OCI-LY1 (cell line): ENCODE measurements around the gene USP34.

Experiments
- H2AFZ ChIP-seq: fragments of 200-600 bp; sonication (generic), shearing (Covaris generic); 2 replicates; pipeline ENCODE4 v1.6.0; 2014; ENCODE audit warnings: antibody characterized with exemption, mild to moderate bottlenecking, low read length
- H3F3A ChIP-seq: fragments of 200-600 bp; sonication (generic), shearing (Covaris generic); 2 replicates; pipeline ENCODE4 v1.6.0; 2014; ENCODE audit warnings: mild to moderate bottlenecking, antibody characterized with exemption, low read length, moderate library complexity; ENCODE audit not compliant: insufficient read depth
- H3K27ac ChIP-seq: fragments of 200-600 bp; sonication (generic); 2 replicates; pipeline ENCODE4 v1.5.1; 2014; ENCODE audit warnings: low read length, mixed run types, mild to moderate bottlenecking, low read depth; ENCODE audit not compliant: poor library complexity, severe bottlenecking
- H3K27me3 ChIP-seq: fragments of 200-600 bp; sonication (generic); 2 replicates; pipeline ENCODE4 v1.6.0; 2014; ENCODE audit warnings: antibody characterized with exemption, mild to moderate bottlenecking, low read length, moderate library complexity; ENCODE audit not compliant: insufficient read depth
- H3K36me3 ChIP-seq: fragments of 200-600 bp; sonication (generic); 2 replicates; pipeline ENCODE4 v1.6.1; 2014; ENCODE audit warnings: mild to moderate bottlenecking, antibody characterized with exemption, low read length, moderate library complexity, mixed read lengths; ENCODE audit not compliant: insufficient read depth
- H3K4me1 ChIP-seq: fragments of 200-600 bp; sonication (generic); 2 replicates; pipeline ENCODE4 v1.5.1; 2014; ENCODE audit warnings: mild to moderate bottlenecking, low read length, moderate library complexity; ENCODE audit not compliant: insufficient read depth, severe bottlenecking
- H3K4me2 ChIP-seq: fragments of 200-600 bp; sonication (generic), shearing (Covaris generic); 2 replicates; pipeline ENCODE4 v1.6.1; 2014; ENCODE audit warnings: low read length
- H3K4me3 ChIP-seq: fragments of 200-600 bp; sonication (generic); 2 replicates; pipeline ENCODE4 v1.5.1; 2014; ENCODE audit warnings: low read length, low read depth, mild to moderate bottlenecking, mixed read lengths; ENCODE audit not compliant: poor library complexity, severe bottlenecking
- H3K79me2 ChIP-seq: fragments of 200-600 bp; shearing (Covaris generic); 2 replicates; pipeline ENCODE4 v1.6.1; 2016; ENCODE audit warnings: mixed run types, low read length, mixed read lengths; ENCODE audit not compliant: insufficient read depth
- H3K9ac ChIP-seq: fragments of 200-600 bp; sonication (generic), shearing (Covaris generic); 2 replicates; pipeline ENCODE4 v1.6.1; 2014; ENCODE audit warnings: mild to moderate bottlenecking, low read length, mixed read lengths
- H3K9me2 ChIP-seq: fragments of 200-600 bp; sonication (generic), shearing (Covaris generic); 2 replicates; pipeline ENCODE4 v1.6.1; 2014; ENCODE audit warnings: low read depth, mild to moderate bottlenecking, low read length, mixed read lengths
- H3K9me3 ChIP-seq: fragments of 200-600 bp; shearing (Covaris generic); 2 replicates; pipeline ENCODE4 v1.6.1; 2014; ENCODE audit warnings: low read length, mixed read lengths
- H4K20me1 ChIP-seq: fragments of 200-600 bp; sonication (generic), shearing (Covaris generic); 2 replicates; pipeline ENCODE4 v1.6.0; 2016; ENCODE audit warnings: mild to moderate bottlenecking, low read length; ENCODE audit not compliant: insufficient read depth
- EZH2 ChIP-seq: fragments of 200-600 bp; sonication (generic), shearing (Covaris generic); IDR thresholded peaks from 2 replicates; pipeline ENCODE4 v1.8.0; 2017; ENCODE audit warnings: borderline replicate concordance, mixed run types, mild to moderate bottlenecking, antibody characterized with exemption, low read length, moderate library complexity, mixed read lengths
- TF ChIP-seq, protein P1 (sequence below): fragments of 200-600 bp; sonication (generic), shearing (Covaris generic); IDR thresholded peaks from 2 replicates; pipeline ENCODE4 v1.5.1; 2017; ENCODE audit warnings: mild to moderate bottlenecking, antibody characterized with exemption, low read length, moderate library complexity, mixed read lengths

Gene USP34

DNA sequence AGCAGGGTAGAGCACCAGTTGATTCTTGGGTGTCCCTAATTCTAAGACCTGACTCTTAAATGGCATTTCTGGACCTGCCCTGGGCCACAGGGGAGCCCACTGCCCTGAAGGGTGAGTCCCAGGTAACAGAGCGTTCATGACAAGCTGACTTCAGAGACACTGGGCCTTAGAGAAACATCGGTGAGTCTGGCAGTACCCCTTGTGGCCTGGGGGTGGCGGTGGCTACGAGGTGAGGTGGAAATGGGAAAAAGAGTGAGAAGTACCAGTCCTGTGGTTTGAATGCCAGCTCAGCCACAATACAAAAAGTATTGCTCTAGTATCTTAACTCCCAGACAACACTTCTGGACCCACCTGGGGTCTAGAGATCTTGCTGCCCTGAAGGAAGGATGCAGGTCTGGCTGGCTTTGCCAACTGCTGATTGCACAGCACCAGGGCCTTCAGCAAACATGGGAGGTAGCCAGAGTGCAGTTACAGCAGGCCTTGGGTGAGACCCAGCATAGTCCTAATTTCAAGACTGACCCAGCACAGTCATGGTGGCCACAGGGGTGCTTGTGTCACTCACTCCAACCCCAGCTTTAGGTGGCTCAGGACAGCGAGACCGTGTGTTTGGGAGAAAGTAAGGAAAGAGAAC, 44.5 kb downstream of the USP34 start:
- Histone ChIP-seq H3K4me1 (peaks cover 73% of the 10 kb centered on the region), H3K27ac (peak overlapping the region; percentile 98)

DNA sequence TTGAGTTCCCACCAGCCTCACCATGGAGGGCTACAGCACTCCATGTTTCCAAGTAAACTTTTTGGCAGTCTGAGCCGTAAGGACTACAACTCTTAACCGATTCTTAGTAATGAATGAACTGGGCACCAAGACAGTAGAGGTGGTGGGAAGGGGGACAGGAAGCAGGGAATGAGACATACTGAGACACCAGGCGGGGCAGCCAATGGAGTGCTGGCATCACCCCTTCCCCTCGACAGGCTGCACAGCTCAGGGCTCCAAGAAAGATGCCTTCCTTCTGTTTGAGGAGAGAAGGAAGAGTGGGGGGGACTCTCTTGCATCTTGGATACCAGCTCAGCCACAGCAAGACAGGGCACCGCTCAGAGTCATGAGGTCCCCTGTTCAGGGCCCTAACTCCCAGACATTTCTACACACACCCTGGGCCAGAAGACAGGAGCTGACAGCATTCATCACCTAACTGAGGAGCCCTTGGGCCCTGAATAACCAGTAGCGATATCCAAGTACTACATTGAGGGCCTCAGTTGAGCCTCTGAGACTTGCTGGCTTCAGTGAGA, 45.2 kb downstream of the USP34 start:
- TF ChIP-seq, protein P1, sequence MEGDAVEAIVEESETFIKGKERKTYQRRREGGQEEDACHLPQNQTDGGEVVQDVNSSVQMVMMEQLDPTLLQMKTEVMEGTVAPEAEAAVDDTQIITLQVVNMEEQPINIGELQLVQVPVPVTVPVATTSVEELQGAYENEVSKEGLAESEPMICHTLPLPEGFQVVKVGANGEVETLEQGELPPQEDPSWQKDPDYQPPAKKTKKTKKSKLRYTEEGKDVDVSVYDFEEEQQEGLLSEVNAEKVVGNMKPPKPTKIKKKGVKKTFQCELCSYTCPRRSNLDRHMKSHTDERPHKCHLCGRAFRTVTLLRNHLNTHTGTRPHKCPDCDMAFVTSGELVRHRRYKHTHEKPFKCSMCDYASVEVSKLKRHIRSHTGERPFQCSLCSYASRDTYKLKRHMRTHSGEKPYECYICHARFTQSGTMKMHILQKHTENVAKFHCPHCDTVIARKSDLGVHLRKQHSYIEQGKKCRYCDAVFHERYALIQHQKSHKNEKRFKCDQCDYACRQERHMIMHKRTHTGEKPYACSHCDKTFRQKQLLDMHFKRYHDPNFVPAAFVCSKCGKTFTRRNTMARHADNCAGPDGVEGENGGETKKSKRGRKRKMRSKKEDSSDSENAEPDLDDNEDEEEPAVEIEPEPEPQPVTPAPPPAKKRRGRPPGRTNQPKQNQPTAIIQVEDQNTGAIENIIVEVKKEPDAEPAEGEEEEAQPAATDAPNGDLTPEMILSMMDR, result no peak
- TF ChIP-seq EZH2, result no peak
- Histone ChIP-seq H3K9ac (peak overlapping the region; percentile 61), H3K9me2 (no peaks in the 10 kb centered on the region), H3K36me3 (no peaks in the 10 kb centered on the region), H3K79me2 (peaks cover 75% of the 10 kb centered on the region), H3K27ac (peak overlapping the region; percentile 98), H2AFZ (no peak overlapping the region), H3K9me3 (no peaks in the 10 kb centered on the region), H3K4me1 (peaks cover 80% of the 10 kb centered on the region), H3K4me2 (peak overlapping the region; percentile 71), H3K27me3 (no peaks in the 10 kb centered on the region), H3K4me3 (peak overlapping the region; percentile 47), H3F3A (peaks cover 4% of the 10 kb centered on the region; the same call in 1 of the 2 replicates), H4K20me1 (no peaks in the 10 kb centered on the region)

More for the DNA sequence above, 44.5 kb downstream of the USP34 start:
- Histone ChIP-seq H3K4me2 (peak overlapping the region; percentile 71), H3F3A (peaks cover 4% of the 10 kb centered on the region; the same call in 1 of the 2 replicates), H3K9ac (peak overlapping the region; percentile 61; the same call in 1 of the 2 replicates), H2AFZ (no peak overlapping the region), H3K9me3 (no peaks in the 10 kb centered on the region), H3K27me3 (no peaks in the 10 kb centered on the region), H3K79me2 (peaks cover 75% of the 10 kb centered on the region), H3K9me2 (no peaks in the 10 kb centered on the region), H4K20me1 (no peaks in the 10 kb centered on the region), H3K4me3 (peak overlapping the region; percentile 47), H3K36me3 (no peaks in the 10 kb centered on the region)
- TF ChIP-seq, protein P1, result peak; percentile 96
- no peak for TF ChIP-seq EZH2

DNA sequence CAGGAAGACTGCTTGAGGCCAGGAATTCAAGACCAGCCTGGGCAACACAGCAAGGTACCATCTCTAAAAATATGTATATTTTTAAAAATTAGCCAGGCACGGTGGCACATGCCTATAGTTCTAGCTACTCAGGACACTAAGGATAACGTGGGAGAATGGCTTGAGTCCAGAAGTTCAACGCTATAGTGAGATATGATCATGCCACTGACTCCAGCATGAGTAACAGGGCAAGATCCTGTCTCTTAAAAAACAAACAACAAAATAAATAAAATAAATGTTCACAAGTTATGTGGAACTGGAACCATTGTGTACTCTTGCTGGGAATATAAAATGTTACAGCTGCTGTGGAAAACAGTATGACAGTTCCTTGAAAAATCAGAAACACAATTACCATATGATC, 47.2 kb downstream of the USP34 start:
- Histone ChIP-seq H3K9ac (peak overlapping the region; percentile 39; the same call in 1 of the 2 replicates), H3K9me2 (no peaks in the 10 kb centered on the region), H3K36me3 (peaks cover 14% of the 10 kb centered on the region; the same call in 1 of the 2 replicates), H2AFZ (no peak overlapping the region), H3K27ac (peak overlapping the region; percentile 98), H4K20me1 (no peaks in the 10 kb centered on the region), H3K4me2 (peak overlapping the region; percentile 71), H3K4me3 (peak overlapping the region; percentile 47), H3K9me3 (no peaks in the 10 kb centered on the region), H3K4me1 (peaks cover 98% of the 10 kb centered on the region), H3K27me3 (no peaks in the 10 kb centered on the region), H3F3A (peaks cover 10% of the 10 kb centered on the region), H3K79me2 (peaks cover 77% of the 10 kb centered on the region)
- TF ChIP-seq, protein P1, result no peak
- no peak for TF ChIP-seq EZH2
